Fibroblast of lung (primary cell): ENCODE measurements around the gene TMPO.

Source experiments
- EZH2 ChIP-seq: IDR thresholded peaks from 2 replicates; pipeline ENCODE4 v1.5.1; 2012; ENCODE audit warnings: low read length, control low read depth, mild to moderate bottlenecking; ENCODE audit errors: missing control alignments
- TF ChIP-seq, protein P1 (sequence below), 2 donors: IDR thresholded peaks in 1 of 2; conservative IDR thresholded peaks in 1 of 2; 1 replicate in 1 of 2; 2 replicates in 1 of 2; pipeline ENCODE4 v1.5.1; 2011 to 2012; ENCODE audit warnings: low read length in 2 of 2, control low read depth in 1 of 2, inconsistent platforms in 1 of 2, low read depth in 1 of 2, mild to moderate bottlenecking in 1 of 2

DNA sequence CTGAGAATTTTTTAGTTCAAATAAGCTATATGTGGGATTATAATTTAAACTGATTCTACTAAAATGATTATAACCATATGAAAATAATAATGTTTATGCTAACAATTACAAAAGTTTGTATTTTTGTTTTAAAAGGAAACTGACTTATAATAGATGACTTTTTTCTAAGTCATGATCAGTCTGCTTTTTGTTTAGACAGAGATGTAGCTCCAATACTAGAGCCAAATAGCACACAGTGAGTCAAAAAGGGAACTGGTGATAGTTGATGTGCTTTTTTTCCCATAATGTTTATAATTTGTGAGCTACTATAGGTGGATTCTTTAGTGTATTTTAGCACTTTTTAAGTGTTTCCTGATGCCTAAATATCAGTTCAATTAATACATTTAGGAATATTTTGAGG lies 28.3 kb downstream of the TMPO start:
- TF ChIP-seq, protein P1, sequence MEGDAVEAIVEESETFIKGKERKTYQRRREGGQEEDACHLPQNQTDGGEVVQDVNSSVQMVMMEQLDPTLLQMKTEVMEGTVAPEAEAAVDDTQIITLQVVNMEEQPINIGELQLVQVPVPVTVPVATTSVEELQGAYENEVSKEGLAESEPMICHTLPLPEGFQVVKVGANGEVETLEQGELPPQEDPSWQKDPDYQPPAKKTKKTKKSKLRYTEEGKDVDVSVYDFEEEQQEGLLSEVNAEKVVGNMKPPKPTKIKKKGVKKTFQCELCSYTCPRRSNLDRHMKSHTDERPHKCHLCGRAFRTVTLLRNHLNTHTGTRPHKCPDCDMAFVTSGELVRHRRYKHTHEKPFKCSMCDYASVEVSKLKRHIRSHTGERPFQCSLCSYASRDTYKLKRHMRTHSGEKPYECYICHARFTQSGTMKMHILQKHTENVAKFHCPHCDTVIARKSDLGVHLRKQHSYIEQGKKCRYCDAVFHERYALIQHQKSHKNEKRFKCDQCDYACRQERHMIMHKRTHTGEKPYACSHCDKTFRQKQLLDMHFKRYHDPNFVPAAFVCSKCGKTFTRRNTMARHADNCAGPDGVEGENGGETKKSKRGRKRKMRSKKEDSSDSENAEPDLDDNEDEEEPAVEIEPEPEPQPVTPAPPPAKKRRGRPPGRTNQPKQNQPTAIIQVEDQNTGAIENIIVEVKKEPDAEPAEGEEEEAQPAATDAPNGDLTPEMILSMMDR (conservative IDR thresholded peaks at IDR 0.05 in 1 of 2, IDR thresholded peaks at IDR 0.05 in 1 of 2; ENCODE audit: low read depth in 1 of 2, low read length in 2 of 2), result no peak
- TF ChIP-seq EZH2, result no peak
